Activated T-helper 17 cell treated with anti-CD3 and anti-CD28 coated beads, Interleukin-2, amount 50 U/mL, for 72 hours (primary cell): ENCODE data around the gene PMS1. TPM values are rescaled to one million over a fixed set of nuclear protein-coding genes. Genes with fewer than 3 reads are reported as not detected.
"Not testable (repeated sequence)": the region's sequence is repeated elsewhere in the genome, so short reads cannot be mapped to it uniquely, and the experiment has no call there.

ENCODE experiments used
- ATAC-seq: fragments of 150-1000 bp; cut with Tn5 transposase; replicated peaks from 2 replicates; pipeline ENCODE4 v1.10.0; 2021; ENCODE audit warnings: mild to moderate bottlenecking, moderate library complexity
- H3K27ac Mint-ChIP-seq: one replicate; pipeline ENCODE4 v1.8.0; 2022; ENCODE audit warnings: mixed read lengths
- H3K27me3 Mint-ChIP-seq: one replicate; pipeline ENCODE4 v1.8.0; 2022; ENCODE audit warnings: mixed read lengths
- H3K36me3 Mint-ChIP-seq: one replicate; pipeline ENCODE4 v1.8.0; 2022; ENCODE audit warnings: low read depth, mild to moderate bottlenecking, mixed read lengths
- H3K4me1 Mint-ChIP-seq: one replicate; pipeline ENCODE4 v1.8.0; 2022; ENCODE audit warnings: mixed read lengths
- H3K4me3 Mint-ChIP-seq: one replicate; pipeline ENCODE4 v1.8.0; 2022; ENCODE audit warnings: mild to moderate bottlenecking, mixed read lengths
- H3K9me3 Mint-ChIP-seq: one replicate; pipeline ENCODE4 v1.8.0; 2022; ENCODE audit warnings: mixed read lengths
- total RNA-seq, 2 donors: library from RNA; stranded (reverse); gene quantifications; one replicate each; pipeline ENCODE4 v1.2.3, GENCODE V29; 2022

Gene PMS1
- total RNA-seq, 2 donors from 2014 or later, result 43.7 to 47.2 TPM

DNA sequence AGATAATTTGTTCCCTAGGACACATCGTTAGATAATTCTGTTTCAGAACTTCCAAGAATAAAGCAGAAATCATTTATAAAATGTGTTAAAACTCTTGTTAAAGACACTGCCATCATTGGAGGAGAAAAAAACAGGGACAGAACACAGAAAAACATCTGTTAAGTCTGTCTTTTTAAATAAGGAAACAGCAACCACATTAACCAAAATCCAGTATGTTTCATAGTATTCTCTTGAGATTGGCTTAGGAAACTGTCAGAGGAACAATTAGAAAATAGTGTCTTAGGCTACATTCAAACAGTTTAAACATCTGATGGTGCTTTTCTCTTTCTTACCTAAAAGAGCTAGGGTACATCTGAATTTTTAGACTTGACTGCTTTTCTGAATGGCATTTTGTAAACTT lies 81.6 kb downstream of the PMS1 start:
- Mint-ChIP-seq H3K27ac (no peak overlapping the region), H3K4me3 (no peak overlapping the region), H3K36me3 (peaks cover 37% of the 10 kb centered on the region), H3K9me3 (no peaks in the 10 kb centered on the region), H3K4me1 (no peaks in the 10 kb centered on the region), H3K27me3 (no peaks in the 10 kb centered on the region)
- no peak for ATAC-seq

DNA sequence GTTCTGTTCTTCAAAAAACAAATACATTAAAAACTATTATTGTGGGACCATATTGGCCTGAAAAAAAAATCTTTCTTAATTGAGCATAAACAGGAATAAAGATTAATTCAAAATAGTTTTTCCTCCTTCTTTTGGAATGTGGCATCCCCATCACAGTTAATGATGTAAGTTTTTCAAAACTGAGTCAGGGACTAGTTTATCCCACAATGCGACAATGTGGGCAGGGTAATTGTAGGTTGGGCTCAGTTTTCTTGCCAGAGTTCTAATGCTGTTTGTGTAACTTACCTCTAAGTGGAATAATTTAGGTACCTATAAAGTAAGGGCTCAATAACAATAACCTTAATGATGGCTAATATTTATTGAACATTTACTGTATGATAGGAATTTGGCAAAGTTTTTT lies 82.0 kb downstream of the PMS1 start:
- Mint-ChIP-seq H3K27ac (no peak overlapping the region), H3K4me1 (no peaks in the 10 kb centered on the region), H3K9me3 (no peaks in the 10 kb centered on the region), H3K4me3 (no peak overlapping the region), H3K27me3 (no peaks in the 10 kb centered on the region), H3K36me3 (peaks cover 37% of the 10 kb centered on the region)
- ATAC-seq, result no peak

- Mint-ChIP-seq H3K9me3 (no peaks in the 10 kb centered on the region), H3K4me1 (no peaks in the 10 kb centered on the region), H3K27me3 (no peaks in the 10 kb centered on the region), H3K27ac (no peak overlapping the region), H3K4me3 (no peak overlapping the region), H3K36me3 (peaks cover 23% of the 10 kb centered on the region)
- no peak for ATAC-seq
These were observed 84.6 kb downstream of the PMS1 start for GRCh38 chr2:189868896-189869295.

DNA sequence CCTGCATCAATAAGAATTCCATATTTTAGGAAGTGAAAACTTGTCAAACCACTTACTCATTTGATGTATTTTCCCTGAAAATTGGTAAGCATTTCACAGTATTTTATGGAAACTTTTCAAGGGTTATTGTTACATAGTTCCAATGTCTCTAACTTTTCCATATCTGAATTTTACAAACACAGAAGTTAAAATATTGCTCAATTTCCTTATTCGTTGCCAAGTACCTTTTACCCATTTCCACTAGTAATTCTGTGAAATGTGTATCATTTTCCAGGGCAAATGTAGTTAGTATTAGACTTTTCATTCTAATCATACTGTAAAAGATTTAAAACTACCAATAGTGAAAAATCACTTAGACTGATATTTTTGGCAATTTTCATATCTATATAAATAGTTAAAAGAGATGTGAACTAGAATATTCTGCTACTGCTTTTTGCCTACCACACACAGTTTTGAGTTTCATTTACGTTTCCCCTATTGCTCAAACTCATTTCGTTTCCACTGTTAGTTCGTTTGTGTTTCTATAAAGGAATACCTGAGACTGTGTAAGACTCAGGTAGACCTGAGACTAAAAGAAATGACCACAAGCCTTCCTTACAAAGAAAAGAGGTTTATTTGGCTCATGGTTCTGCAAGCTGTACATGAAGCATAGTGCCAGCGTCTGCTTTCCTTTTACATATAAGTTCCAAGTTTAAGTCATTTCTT lies 86.3 kb downstream of the PMS1 start:
- H3K36me3 Mint-ChIP-seq, result peaks cover 38% of the 10 kb centered on the region

DNA sequence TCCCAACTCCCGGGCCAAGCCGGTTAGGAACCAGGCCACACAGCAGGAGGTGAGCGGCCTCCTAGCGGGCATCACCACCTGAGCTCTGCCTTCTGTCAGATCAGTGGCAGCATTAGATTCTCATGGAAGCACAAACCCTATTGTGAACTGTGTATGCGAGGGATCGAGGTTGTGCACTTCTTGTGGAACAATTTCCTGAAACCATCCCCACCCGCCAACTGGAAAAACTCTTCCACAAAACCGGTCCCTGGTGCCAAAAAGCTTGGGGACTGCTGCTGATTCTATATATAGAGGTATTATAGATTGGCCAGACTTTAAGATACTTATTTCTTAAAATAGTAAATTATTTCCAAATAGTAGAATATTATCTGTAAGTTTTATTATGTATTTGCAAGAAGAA lies 89.4 kb downstream of the PMS1 start:
- Mint-ChIP-seq H3K9me3 (peaks cover 3% of the 10 kb centered on the region), H3K27ac (no peak overlapping the region), H3K4me3 (no peak overlapping the region), H3K36me3 (peaks cover 53% of the 10 kb centered on the region), H3K27me3 (no peaks in the 10 kb centered on the region), H3K4me1 (peaks cover 10% of the 10 kb centered on the region)
- ATAC-seq, result no peak

More for the DNA sequence above, 86.3 kb downstream of the PMS1 start:
- Mint-ChIP-seq H3K27me3 (no peaks in the 10 kb centered on the region), H3K4me3 (no peak overlapping the region), H3K9me3 (peaks cover 3% of the 10 kb centered on the region), H3K27ac (no peak overlapping the region), H3K4me1 (peaks cover 10% of the 10 kb centered on the region)
- no peak for ATAC-seq

GRCh38 chr2:189874586-189875320 lies 90.5 kb downstream of the PMS1 start:
- Mint-ChIP-seq H3K9me3 (peaks cover 3% of the 10 kb centered on the region), H3K27ac (peak overlapping the region; percentile 26), H3K27me3 (no peaks in the 10 kb centered on the region), H3K36me3 (peaks cover 53% of the 10 kb centered on the region), H3K4me3 (no peak overlapping the region), H3K4me1 (peaks cover 10% of the 10 kb centered on the region)
- ATAC-seq, result peak; percentile 38

DNA sequence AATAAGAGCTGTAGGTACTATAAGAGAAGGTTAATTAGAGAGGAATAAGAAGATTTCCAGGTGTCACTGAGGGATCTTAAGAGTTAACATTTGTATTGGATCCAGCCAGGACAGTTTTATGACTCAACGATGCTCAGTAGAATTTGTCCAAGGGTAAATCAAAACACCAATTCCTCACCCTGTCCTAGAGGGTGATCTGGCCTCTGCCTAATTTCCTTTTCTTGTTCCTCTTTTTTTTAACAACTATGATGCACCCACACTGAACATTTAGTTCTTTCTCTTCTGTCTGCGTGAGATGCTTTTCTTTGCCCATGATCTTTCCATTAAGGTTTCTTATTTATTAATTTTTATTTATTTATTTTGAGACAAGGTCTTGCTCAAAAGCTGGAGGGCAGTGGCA lies 92.0 kb downstream of the PMS1 start:
- Mint-ChIP-seq H3K4me1 (peaks cover 10% of the 10 kb centered on the region), H3K27ac (no peak overlapping the region), H3K4me3 (no peak overlapping the region), H3K9me3 (peaks cover 3% of the 10 kb centered on the region), H3K36me3 (peaks cover 53% of the 10 kb centered on the region), H3K27me3 (no peaks in the 10 kb centered on the region)
- ATAC-seq, result no peak

- no peak for ATAC-seq
- H3K9me3 Mint-ChIP-seq, result peaks cover 3% of the 10 kb centered on the region
- H3K36me3 Mint-ChIP-seq, result peaks cover 34% of the 10 kb centered on the region
- H3K4me3 Mint-ChIP-seq, result no peak overlapping the region
- H3K27ac Mint-ChIP-seq, result no peak overlapping the region
- no peaks in the 10 kb centered on the region for H3K27me3 Mint-ChIP-seq
- H3K4me1 Mint-ChIP-seq, result peaks cover 7% of the 10 kb centered on the region
These were observed 95.4 kb downstream of the PMS1 start for GRCh38 chr2:189879716-189880081.

- H3K4me1 Mint-ChIP-seq, result no peaks in the 10 kb centered on the region
- H3K27ac Mint-ChIP-seq, result no peak overlapping the region
- peaks cover 27% of the 10 kb centered on the region for H3K36me3 Mint-ChIP-seq
- no peaks in the 10 kb centered on the region for H3K27me3 Mint-ChIP-seq
- H3K4me3 Mint-ChIP-seq, result no peak overlapping the region
- ATAC-seq, result no peak
- H3K9me3 Mint-ChIP-seq, result no peaks in the 10 kb centered on the region
These were observed 96.2 kb downstream of the PMS1 start for GRCh38 chr2:189880429-189880828.

GRCh38 chr2:189880832-189881492 lies 96.7 kb downstream of the PMS1 start:
- no peak for ATAC-seq
- Mint-ChIP-seq H3K36me3 (peaks cover 23% of the 10 kb centered on the region), H3K4me3 (no peak overlapping the region), H3K27ac (no peak overlapping the region), H3K27me3 (no peaks in the 10 kb centered on the region), H3K9me3 (no peaks in the 10 kb centered on the region), H3K4me1 (no peaks in the 10 kb centered on the region)

- Mint-ChIP-seq H3K27ac (no peak overlapping the region), H3K4me1 (no peaks in the 10 kb centered on the region), H3K9me3 (peaks cover 5% of the 10 kb centered on the region), H3K27me3 (peaks cover 4% of the 10 kb centered on the region), H3K4me3 (no peak overlapping the region), H3K36me3 (no peaks in the 10 kb centered on the region)
- no peak for ATAC-seq
These were observed 101.1 kb downstream of the PMS1 start for GRCh38 chr2:189885368-189885767.

DNA sequence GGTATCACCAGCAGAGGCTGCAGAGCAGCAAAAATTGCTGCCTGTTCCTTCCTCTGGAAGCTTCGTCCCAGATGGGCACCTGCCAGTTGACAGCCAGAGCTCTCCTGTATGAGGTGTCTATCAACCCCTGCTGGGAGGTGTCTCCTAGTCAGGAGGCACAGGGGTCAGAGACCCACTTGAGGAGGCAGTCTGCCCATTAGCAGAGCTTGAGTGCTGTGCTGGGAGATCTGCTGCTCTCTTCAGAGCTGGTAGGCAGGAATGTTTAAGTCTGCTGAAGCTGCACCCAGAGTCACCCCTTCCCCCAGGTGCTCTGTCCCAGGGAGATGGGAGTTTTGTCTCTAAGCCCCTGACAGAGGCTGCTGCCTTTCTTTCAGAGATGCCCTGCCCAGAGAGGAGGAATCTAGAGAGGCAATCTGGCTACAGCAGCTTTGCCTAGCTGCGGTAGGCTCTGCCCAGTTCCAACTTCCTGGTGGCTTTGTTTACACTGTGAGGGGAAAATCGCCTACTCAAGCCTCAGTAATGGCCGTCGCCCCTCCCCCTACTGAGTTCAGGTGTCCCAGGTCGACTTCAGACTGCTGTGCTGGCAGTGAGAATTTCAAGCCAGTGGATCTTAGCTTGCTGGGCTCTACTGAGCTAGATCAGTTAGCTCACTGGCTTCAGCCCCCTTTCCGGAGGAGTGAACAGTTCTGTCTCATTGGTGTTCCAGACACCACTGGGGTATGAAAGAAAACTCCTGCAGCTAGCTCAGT lies 108.5 kb downstream of the PMS1 start:
- H3K36me3 Mint-ChIP-seq, H3K9me3 Mint-ChIP-seq, ATAC-seq, H3K4me1 Mint-ChIP-seq, H3K4me3 Mint-ChIP-seq, H3K27ac Mint-ChIP-seq: not testable (repeated sequence)
- H3K27me3 Mint-ChIP-seq, result peaks cover 11% of the 10 kb centered on the region

GRCh38 chr2:189896809-189897208 lies 112.6 kb downstream of the PMS1 start:
- no peak overlapping the region for H3K27ac Mint-ChIP-seq
- H3K27me3 Mint-ChIP-seq, result peaks cover 9% of the 10 kb centered on the region
- no peak overlapping the region for H3K4me3 Mint-ChIP-seq
- H3K36me3 Mint-ChIP-seq, result no peaks in the 10 kb centered on the region
- no peak for ATAC-seq
- no peaks in the 10 kb centered on the region for H3K4me1 Mint-ChIP-seq
- no peaks in the 10 kb centered on the region for H3K9me3 Mint-ChIP-seq

DNA sequence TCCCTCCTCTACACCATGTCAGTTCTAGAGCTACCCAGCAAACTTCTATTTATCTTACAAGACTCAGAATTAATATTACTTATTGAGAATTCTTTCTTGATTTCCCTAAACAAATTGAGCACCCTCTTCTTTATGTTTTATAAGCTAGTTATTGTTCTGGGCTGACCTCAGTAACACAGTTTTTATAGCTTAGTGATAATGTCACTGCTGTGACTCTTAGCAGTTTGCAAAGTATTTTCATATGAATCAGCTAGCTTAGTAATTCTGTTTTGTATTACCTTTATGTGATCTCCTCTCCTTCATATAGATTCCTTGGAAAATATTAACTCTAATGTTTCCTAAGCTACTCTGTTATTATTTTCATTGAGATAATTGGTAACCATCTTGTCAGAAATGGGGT lies 114.9 kb downstream of the PMS1 start:
- H3K27me3 Mint-ChIP-seq, result peaks cover 7% of the 10 kb centered on the region
- no peaks in the 10 kb centered on the region for H3K9me3 Mint-ChIP-seq
- H3K4me3 Mint-ChIP-seq, result no peak overlapping the region
- no peak overlapping the region for H3K27ac Mint-ChIP-seq
- no peak for ATAC-seq
- no peaks in the 10 kb centered on the region for H3K4me1 Mint-ChIP-seq
- H3K36me3 Mint-ChIP-seq, result no peaks in the 10 kb centered on the region
